Measurements from ENCODE around the gene C10orf120.
A peak's percentile ranks its signal among the peaks of the same experiment; 100 is the strongest.

The C10orf120 gene

GRCh38 chr10:122703483-122704448 lies 4.1 kb upstream of the C10orf120 start:
- DNase-seq (ENCODE audit: low spot score) = peak; percentile 89

DNA sequence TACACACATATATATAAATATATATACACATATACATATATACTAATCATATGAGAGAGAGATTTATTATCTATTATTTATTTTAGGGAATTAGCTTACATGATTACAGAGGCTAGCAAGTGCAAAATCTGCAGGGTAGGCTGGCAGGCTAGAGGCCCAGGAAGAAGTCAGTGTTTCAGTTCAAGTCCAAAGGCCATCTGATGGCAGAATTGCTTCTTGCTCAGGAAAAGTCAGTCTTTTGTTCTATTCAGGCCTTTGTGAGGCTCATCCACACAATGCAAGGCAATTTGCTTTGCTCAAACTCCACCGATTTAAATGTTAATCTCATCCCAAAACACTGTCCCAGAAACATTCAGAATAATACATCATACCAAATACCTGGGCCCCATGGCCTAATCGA lies 2.6 kb upstream of the C10orf120 start:
- DNase-seq (ENCODE audit: low spot score) = no peak

DNA sequence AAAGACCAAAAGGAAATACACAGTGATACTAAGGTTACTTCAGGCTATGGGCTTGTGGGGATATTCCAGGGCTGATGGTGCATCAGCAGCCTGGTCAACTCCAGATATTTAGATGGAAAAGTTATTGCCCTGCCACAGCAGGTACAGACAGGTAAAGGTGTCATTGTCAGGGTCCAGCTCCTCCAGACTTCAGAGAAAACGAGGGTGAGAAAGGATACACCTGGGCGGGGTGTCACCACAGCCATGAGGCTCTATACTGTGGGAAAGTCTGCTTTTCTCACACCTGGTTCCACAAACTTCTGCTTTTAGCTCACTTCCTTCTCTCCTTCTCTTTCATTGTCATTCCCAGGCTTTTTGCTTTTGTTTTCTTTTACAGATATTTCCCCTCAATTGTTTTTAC lies 2.0 kb upstream of the C10orf120 start:
- DNase-seq (ENCODE audit: low spot score) = no peak

- DNase-seq (ENCODE audit: low spot score) = no peak
Measured at GRCh38 chr10:122696687-122697086, 3.0 kb downstream of the C10orf120 start.

DNA sequence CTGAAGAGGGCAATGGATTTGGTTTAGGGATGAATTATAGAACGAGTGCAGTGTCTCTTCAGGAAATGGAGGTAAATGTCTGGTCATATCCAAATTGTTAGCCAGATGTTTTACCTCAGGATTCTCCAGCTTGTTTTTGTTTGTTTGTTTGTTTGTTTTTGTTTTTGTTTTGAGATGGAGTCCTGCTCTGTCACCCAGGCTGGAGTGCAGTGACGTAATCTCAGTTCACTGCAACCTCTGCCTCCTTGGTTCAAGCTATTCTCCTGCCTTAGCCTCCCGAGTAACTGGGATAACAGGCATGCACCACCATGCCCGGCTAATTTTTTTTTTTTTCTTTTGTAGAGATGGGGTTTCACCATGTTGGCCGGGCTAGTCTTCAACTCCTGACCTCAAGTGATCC lies 6.9 kb downstream of the C10orf120 start:
- DNase-seq (ENCODE audit: low spot score) = no peak

DNA sequence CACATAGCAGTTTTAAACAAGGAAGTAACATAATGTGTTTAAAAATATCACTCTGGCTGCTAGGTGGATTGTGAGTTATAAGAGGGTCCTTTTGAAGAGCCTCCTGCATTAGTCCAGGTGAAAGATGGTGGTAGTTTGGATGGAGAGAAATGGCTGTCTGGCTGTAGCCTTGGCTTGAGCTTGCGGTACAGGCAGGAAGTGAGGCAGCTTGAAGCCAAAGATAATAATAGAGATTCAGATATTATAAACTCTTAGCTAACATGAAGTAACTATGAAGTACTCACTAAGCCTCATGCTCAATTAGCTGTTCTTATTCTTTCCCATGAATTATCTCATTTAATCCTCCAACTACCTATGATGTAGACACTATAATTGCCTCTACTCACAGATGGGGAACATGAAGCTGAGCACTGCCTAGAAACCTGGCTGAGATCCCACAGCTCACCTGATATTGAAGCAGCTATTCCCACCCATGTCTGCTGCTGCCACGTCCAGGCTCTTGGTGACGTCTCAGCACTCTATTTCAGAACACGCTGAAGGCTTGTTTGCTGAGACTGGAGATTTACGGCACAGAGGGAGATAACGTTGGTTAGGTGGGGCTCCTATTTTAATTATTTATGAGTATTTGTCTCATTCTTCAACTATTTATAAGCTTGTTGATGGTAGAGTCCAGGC lies 10.4 kb downstream of the C10orf120 start:
- DNase-seq (ENCODE audit: low spot score) = no peak

DNA sequence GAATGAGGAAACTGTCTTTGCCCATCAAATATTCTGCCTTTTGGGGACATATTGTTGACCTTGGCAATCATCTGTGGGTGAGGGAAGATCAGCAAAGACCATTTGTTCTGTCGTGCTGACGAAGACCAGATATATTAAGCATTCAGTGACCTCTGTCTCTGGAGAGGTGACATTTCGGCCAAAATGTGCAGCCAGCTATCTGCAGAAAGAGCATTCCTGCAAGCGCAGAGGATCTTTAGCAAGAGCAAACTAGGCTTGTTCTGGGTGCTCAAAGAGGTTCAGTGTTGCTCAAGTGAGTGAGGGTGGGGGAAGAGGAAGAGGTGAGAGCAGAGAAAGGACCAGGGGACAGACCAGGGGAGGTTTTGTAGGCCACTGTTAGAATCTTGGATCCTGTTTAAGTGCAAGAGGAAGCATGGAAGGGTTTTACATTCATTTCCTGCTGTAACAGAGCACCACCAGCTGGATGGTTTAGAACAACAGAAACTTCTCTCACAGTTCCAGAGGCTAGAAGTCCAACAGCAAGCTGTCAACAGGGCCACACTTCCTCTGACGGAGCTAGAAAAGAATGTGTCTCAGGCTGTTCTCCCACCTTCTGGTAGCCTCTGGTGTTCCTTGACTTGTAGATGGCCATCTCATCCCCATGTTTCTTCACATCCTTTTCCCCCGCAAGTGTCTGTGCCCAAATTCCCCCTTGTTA lies 11.2 kb downstream of the C10orf120 start:
- DNase-seq (ENCODE audit: low spot score) = no peak

GRCh38 chr10:122682522-122682921 lies 17.1 kb downstream of the C10orf120 start:
- no peak for DNase-seq (ENCODE audit: low spot score)

- DNase-seq (ENCODE audit: low spot score) = no peak
Measured at GRCh38 chr10:122678266-122678665, 21.4 kb downstream of the C10orf120 start.

- no peak for DNase-seq (ENCODE audit: low spot score)
Measured at GRCh38 chr10:122675278-122675677, 24.4 kb downstream of the C10orf120 start.

GRCh38 chr10:122674781-122675180 lies 24.9 kb downstream of the C10orf120 start:
- DNase-seq (ENCODE audit: low spot score) = no peak

- DNase-seq (ENCODE audit: low spot score) = no peak
Measured at GRCh38 chr10:122673731-122674130, 25.9 kb downstream of the C10orf120 start.

DNA sequence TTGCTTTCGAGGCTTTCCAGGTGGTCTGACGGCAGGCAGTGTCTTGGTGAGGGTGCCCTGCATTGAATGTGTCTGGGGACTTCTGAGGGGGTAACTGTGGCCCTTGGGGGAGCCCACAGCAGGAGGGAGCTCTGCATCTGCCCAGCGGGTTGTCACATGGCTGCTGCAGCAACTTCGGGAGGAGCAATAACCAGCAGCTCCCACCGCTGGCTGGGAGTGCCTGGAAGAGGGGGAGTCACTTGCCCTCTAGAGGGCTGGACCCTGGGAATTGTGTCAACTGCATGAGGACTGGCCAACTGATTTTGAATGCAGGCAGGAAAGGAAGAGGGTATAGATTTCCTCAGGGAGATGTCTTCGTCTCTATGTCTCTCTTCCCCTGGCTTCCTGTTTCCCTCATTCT lies 26.4 kb downstream of the C10orf120 start:
- no peak for DNase-seq (ENCODE audit: low spot score)

DNA sequence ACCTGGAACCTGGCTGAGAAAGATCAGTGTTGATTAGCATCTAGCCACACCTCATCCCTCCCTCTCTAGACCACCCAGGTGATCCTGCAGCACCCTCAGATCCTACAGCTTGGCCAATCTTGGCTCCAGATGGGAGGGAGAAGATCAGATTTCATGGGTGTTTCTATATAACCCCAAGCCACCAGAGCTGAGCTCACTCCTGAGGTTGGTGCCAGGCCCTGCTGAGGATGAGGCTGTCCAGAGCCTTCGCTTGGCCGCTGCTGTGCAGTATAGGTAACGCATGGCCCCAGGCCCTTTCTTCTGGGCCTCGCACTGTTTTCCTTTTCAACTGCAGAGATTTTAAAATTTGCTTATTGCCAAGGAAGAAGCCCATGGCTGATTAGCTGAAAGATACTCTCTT lies 27.0 kb downstream of the C10orf120 start:
- no peak for DNase-seq (ENCODE audit: low spot score)

GRCh38 chr10:122671355-122671754 lies 28.3 kb downstream of the C10orf120 start:
- no peak for DNase-seq (ENCODE audit: low spot score)

GRCh38 chr10:122669842-122670241 lies 29.8 kb downstream of the C10orf120 start:
- peak; percentile 37 for DNase-seq (ENCODE audit: low spot score)

DNA sequence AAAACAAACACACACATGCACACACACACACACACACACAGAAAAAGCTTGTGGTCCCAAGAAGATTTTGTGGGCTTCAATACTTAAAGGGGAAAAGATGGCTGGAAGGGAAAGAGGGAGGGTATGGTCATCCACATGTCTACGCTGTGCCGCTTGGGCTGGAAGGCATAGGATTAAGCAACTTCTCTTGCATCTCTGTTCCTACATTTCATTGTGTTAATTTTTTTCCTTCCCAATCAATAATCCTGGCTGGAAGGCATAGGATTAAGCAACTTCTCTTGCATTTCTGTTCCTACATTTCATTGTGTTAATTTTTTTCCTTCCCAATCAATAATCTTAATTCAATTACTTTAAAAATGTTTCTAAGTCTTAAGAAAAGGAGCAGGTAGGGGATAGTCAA lies 30.6 kb downstream of the C10orf120 start:
- no peak for DNase-seq (ENCODE audit: low spot score)

GRCh38 chr10:122665946-122666345 lies 33.7 kb downstream of the C10orf120 start:
- no peak for DNase-seq (ENCODE audit: low spot score)

DNA sequence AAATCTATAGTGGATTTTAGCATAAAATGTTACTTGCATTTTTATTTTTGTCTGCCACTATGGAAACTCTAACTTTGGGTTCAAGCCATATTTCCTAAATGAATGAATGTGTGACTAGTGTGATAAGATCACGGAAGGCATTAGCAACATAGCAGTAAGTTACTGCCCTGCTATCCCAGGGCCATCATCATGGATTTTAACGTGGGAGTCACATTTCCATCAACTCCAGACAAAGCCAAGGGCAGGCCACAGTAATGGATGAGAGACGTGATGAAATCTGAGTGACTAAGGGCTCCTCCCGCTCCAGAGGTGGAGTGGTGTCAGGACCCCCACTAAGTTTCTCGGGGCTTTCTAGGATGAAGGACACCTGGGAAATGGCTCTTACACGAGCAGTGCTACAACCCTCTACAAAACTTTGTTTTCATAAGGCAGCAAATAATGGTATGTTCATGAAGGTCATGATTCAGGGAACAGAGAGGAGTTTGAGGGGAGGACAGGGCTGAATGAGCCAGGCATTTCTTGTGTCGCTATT lies 34.3 kb downstream of the C10orf120 start:
- DNase-seq (ENCODE audit: low spot score) = no peak

GRCh38 chr10:122664501-122664900 lies 35.1 kb downstream of the C10orf120 start:
- no peak for DNase-seq (ENCODE audit: low spot score)

- DNase-seq (ENCODE audit: low spot score) = no peak
Measured at GRCh38 chr10:122663516-122664130, 36.0 kb downstream of the C10orf120 start.

DNA sequence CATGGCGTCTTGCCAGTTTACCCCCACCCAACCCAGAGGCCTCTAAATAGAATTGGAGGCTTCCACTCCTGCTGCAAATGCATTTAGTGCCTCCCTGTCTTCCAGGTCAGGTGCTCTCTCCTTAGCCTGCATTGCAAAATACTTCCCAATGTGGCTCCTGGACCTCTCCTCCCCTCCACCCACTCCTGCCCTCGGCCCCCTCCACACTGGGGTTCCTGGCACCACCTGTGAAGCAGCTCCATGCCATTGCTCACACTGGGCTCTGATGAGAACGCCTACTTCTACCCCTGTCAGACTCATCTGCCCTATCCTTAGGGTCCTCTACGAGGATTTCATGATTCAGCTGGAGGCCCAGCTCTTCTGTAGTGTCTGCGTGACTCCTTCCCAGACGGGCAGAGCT lies 37.4 kb downstream of the C10orf120 start:
- no peak for DNase-seq (ENCODE audit: low spot score)

All from iPS-NIHi11 (cell line).